GM08714 (cell line): ENCODE data around the gene DLGAP3.
"Not testable (repeated sequence)": the region's sequence is repeated elsewhere in the genome, so short reads cannot be mapped to it uniquely, and the experiment has no call there.

ENCODE experiments used
- H3K4me3 ChIP-seq: fragments of 200-500 bp; sonication (Bioruptor generic); 2 replicates; pipeline ENCODE4 v1.5.1; 2014; ENCODE audit warnings: mild to moderate bottlenecking, low read length, inconsistent platforms
- ZNF274 ChIP-seq: IDR thresholded peaks from 2 replicates; pipeline ENCODE4 v1.6.1; 2012; ENCODE audit warnings: mild to moderate bottlenecking, low read depth, low read length

DLGAP3 gene

GRCh38 chr1:34831721-34832246 is 97.7 kb downstream of the DLGAP3 start:
- H3K4me3 ChIP-seq = no peak overlapping the region
- TF ChIP-seq ZNF274 = no peak

- no peak overlapping the region for H3K4me3 ChIP-seq
- no peak for TF ChIP-seq ZNF274
Observed at GRCh38 chr1:34829250-34829649, 100.2 kb downstream of the DLGAP3 start.

- no peak overlapping the region for H3K4me3 ChIP-seq
- TF ChIP-seq ZNF274 = no peak
Observed at GRCh38 chr1:34828611-34829010, 100.8 kb downstream of the DLGAP3 start.

- H3K4me3 ChIP-seq = no peak overlapping the region
- TF ChIP-seq ZNF274 = no peak
Observed at GRCh38 chr1:34827341-34827941, 102.0 kb downstream of the DLGAP3 start.

GRCh38 chr1:34825455-34826091 is 103.9 kb downstream of the DLGAP3 start:
- no peak for TF ChIP-seq ZNF274
- no peak overlapping the region for H3K4me3 ChIP-seq

- no peak overlapping the region for H3K4me3 ChIP-seq
- no peak for TF ChIP-seq ZNF274
Observed at GRCh38 chr1:34824817-34825454, 104.5 kb downstream of the DLGAP3 start.

- H3K4me3 ChIP-seq = no peak overlapping the region
- TF ChIP-seq ZNF274 = no peak
Observed at GRCh38 chr1:34822202-34822601, 107.2 kb downstream of the DLGAP3 start.

- H3K4me3 ChIP-seq = not testable (repeated sequence)
Observed at GRCh38 chr1:34818862-34819261, 110.6 kb downstream of the DLGAP3 start.

- no peak for TF ChIP-seq ZNF274
- no peak overlapping the region for H3K4me3 ChIP-seq
Observed at GRCh38 chr1:34816778-34817177, 112.7 kb downstream of the DLGAP3 start.

GRCh38 chr1:34816332-34816731 is 113.1 kb downstream of the DLGAP3 start:
- H3K4me3 ChIP-seq = no peak overlapping the region
- no peak for TF ChIP-seq ZNF274
